ENCODE results near the gene CDC37L1.

DNA sequence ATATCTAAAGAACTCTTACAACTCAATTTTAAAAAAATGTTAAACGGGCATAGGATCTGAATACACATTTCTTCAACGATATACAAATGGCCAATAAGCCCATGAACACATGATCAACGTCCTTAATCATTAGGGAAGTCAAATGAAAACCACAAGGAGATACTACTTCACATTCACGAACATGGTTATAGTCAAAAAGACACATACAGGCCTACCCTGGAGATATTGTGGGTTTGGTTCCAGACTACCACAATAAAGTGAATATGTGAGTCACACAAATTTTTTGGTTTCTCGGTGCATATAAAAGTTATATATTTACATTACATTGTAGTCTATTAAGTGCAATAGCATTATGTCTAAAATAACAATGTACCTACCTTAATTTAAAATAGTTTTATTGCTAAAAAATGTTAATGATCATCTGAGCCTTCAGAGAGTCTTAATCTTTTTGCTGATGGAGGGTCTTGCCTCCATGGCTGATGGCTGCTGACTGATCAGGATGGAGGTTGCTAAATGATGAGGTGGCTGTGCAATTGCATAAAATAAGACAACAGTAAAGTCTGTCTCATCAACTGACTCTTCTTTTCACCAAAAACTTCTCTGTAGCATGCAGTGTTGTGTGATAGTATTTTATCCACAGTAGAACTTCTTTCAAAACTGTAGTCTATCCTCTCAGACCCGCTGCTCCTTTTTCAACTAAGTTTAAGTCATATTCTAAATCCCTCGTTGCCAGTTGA lies 46.5 kb downstream of the CDC37L1 start:
- no peak for TF ChIP-seq EZH2 (IDR thresholded peaks at IDR 0.05)
- TF ChIP-seq POLR2AphosphoS5 (IDR thresholded peaks at IDR 0.05; ENCODE audit: borderline replicate concordance, low read depth, low read length), result no peak

Data from SK-N-MC (cell line).